ENCODE measurements around the gene TTYH1.

The TTYH1 gene

DNA sequence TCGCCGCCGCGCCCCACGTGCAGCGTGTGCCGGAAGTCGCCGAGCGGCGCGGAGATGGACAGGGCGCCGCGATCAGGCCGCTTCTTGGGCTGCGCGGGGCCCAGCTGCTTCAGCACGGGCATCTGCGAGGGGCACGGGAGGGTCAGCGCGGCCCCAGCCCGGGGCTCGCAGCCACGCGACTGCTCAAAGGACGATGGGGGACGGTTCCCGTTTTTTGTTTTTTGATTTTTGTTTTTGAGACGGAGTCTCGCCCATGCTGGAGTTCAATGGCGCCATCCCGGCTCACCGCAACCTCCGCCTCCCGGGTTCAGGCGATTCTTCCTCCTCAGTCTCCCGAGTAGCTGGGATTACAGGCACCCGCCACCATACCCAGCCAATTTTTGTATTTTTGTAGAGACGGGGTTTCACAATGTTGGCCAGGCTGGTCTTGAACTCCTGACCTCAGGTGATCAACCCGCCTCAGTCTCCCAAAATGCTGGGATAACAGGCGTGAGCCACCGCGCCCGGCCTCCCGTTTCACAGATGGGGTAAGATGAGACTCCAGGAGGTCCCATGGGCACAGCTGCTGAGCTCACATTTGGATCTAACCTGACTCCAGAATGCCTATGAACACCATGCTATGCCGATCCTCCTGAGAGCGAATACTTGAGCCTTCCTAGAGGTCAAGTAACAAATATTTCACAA, 50.3 kb downstream of the TTYH1 start:
- TF ChIP-seq, protein P1, sequence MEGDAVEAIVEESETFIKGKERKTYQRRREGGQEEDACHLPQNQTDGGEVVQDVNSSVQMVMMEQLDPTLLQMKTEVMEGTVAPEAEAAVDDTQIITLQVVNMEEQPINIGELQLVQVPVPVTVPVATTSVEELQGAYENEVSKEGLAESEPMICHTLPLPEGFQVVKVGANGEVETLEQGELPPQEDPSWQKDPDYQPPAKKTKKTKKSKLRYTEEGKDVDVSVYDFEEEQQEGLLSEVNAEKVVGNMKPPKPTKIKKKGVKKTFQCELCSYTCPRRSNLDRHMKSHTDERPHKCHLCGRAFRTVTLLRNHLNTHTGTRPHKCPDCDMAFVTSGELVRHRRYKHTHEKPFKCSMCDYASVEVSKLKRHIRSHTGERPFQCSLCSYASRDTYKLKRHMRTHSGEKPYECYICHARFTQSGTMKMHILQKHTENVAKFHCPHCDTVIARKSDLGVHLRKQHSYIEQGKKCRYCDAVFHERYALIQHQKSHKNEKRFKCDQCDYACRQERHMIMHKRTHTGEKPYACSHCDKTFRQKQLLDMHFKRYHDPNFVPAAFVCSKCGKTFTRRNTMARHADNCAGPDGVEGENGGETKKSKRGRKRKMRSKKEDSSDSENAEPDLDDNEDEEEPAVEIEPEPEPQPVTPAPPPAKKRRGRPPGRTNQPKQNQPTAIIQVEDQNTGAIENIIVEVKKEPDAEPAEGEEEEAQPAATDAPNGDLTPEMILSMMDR (IDR thresholded peaks at IDR 0.05) = no peak

DNA sequence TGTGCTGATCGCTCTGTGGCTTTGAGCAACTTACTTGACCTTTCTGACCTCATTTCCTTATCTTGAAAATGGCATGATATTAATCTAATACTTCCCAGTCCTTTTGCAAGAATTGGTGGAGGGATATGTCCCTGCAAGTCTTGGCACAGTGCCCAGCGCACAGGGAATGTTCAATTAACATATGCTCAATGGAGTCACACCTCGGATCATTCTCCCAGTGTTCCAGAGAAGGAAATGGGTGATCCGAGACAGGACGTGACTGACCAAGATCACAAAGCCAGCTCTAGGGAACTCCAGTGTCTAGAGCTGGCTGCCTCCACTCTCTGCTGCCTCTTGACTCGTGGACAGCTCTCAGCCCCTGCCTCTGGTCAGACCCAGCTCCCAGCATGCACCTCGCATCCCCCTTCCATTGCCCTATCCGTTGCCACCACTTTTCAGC, 54.3 kb downstream of the TTYH1 start:
- TF ChIP-seq, protein P1 (IDR thresholded peaks at IDR 0.05) = no peak

DNA sequence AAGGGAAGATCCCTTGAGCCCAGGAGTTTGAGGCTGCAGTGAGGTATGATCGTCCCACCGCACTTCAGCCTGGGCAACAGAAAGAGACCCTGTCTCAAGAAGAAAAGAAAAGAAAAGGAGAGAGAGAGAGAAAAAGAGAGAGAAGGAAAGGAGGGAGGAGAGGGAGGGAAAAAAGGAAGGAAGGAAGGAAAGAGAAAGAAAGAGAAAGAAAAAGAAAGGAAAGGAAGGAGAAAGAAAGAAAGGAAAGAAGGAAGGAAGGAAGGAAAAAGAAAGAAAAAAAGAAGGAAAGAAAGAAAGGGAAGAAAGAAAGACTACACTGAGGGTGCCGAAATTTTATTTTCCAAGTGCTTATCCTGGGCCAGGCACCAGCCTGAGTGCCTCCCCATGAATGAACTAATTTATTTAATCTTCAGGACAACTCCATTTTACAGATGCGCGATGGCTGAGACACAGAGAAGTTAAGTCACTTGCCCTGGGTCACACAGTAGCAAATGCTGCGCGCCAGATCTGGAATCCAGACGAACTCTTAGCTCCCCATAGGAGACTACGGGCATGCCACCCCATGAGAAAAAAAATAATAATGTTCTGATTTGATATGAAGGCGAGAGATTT, 55.1 kb downstream of the TTYH1 start:
- TF ChIP-seq, protein P1 (IDR thresholded peaks at IDR 0.05) = no peak

DNA sequence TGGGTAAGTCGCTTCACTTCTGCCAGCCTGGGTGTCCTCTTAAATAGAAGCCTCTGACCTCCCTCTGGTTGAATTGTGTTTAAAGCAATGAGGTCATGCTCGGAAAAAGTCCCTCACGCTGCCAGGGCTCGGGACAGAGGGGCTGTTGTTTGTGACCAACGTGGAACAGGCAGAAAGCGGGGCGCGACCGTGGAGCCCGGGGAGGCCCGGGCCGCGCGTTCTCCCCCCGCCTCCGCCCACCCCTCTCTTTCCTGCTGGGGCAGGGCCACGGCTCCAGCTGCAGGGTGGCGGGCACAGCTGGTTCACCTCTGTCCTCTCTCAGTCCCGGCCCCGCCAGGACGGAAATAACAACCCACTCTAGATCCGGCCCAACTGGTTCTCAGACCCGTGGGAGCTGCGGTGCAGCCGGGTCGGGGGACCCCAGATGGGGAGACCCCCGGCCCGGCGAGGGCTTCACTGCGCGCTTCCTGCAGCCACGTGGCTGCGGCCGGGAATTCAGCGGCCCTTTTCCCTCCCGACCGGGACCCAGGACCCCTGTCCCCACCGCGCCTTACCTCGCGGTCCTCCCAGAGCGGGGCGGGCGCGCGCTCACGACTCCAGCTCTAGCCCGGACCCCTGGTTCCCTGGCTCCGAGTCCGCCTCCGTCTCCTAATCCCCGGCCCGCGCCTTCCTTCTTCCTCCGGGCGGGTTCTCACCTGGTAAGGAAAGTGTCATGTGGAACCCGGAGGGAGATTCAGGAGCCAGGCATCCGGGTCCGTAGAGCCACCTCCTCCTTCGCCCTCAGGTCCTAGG, 55.9 kb downstream of the TTYH1 start:
- TF ChIP-seq, protein P1 (IDR thresholded peaks at IDR 0.05) = no peak

DNA sequence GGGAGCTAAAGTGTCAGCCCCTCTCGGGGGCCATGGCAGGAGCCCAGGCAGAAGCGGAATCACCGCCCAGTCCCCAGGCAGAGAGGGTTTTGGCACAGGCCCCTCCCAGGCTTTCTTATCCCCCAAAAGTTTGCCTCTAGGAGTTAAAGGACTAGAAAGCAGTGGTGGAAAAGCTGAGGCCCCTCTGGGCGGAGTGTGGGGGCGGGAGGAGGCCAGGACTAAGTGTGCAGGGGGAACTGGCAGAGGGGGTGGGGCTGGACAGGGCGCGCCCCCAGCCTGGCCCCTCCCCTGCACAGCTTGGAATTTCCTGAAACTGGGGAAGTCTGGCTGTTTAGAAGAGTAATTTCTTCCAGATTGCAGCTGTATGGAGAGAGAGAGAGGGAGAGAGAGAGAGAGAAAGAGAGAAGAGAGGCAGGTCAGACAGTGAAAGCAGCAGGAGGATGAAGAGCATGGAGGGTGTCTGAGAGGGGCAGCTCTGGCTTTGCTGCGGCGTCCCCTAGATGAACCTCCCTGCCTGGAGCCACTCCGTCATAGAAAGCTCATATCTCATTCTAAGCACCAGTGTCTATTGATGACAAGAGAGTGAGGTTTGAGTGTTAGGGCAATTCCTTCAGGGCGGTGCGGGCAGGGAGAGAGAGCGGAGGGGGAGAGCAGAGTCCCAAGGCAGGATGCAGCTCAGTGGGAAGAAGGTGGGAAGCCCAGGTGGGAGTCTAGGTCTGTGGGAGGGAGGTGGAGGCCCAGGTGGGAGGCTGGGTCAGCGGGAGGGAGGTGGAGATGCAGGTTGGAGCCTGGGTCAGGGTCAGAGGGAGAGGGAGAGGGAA, 58.0 kb downstream of the TTYH1 start, which contains the start of gene CDC42EP5:
CDC42EP5 (minus strand) TSS at position 226 of the 821 bp plus-strand sequence. CDS start 7,749 bp downstream, outside the sequence.
- TF ChIP-seq, protein P1 (IDR thresholded peaks at IDR 0.05) = no peak

DNA sequence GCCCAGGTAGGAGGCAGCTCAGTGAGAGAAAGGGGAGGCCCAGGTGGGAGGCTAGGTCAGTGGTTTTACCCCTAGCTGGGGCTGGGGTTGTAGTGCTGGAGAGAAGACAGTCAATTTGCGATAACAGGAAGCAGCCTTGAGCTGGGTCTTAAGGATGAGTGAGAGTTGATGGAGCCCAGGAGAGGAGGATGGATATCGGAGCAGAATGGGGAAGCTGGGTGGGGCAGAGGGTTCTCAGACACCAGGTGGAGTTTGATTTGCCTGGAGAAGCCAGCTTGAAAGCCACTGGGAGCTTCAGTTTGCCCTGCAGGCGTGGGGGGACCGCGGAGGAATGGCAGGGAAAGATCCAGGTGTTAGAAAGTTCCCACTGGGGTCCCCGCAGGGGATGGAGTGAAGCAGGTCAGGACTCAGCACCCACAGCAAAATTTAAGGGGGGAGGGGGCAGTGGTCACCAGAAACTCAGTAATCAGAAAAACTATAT, 58.7 kb downstream of the TTYH1 start:
- TF ChIP-seq, protein P1 (IDR thresholded peaks at IDR 0.05) = no peak

DNA sequence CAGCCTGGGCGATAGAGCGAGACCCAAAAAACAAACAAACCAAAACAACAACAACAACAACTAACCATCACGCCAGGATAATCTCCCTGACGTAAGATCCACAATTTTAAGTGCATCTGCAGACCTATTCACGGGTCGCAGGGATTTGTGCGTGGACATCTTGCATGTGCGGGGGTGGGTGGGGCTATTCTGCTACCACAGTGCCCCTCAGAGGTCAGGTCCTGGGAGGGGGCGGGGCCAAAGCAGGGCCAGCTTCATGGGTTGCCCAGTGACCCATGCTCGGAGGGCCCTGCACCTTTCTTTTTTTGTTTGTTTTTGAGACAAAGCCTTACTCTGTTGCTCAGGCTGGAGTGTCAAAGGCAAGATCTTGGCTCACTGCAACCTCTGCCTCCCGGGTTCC, 60.4 kb downstream of the TTYH1 start:
- TF ChIP-seq, protein P1 (IDR thresholded peaks at IDR 0.05) = no peak

All from LNCAP (cell line).